CD4-positive, CD25-positive, alpha-beta regulatory T cell (primary cell): ENCODE results near the gene MMP25. TPM values are rescaled to one million over a fixed set of nuclear protein-coding genes. Genes with fewer than 3 reads are reported as not detected.

Source experiments
- ATAC-seq, 2 donors: fragments of 150-1000 bp; cut with Tn5 transposase; one replicate each; pipeline ENCODE4 v1.10.0; 2021; ENCODE audit warnings: low read depth in 2 of 2, moderate number of reproducible peaks in 2 of 2, moderate library complexity in 1 of 2
- DNase-seq, 3 donors: peaks; one replicate each; pipeline versions ENCODE4 v3.0.0 to v3.0.0-alpha.2; 2012 to 2022; ENCODE audit warnings: mixed read lengths in 1 of 3
- H3K27ac ChIP-seq: one replicate; pipeline ENCODE4 v1.7.0; 2013; ENCODE audit warnings: mild to moderate bottlenecking, low read length; ENCODE audit not compliant: insufficient read depth, poor library complexity, severe bottlenecking
- H3K27me3 ChIP-seq: one replicate; pipeline ENCODE4 v1.7.0; 2013; ENCODE audit warnings: low read length; ENCODE audit not compliant: control insufficient read depth, insufficient read depth
- H3K36me3 ChIP-seq: one replicate; pipeline ENCODE4 v1.7.0; 2013; ENCODE audit warnings: mild to moderate bottlenecking, low read length, moderate library complexity; ENCODE audit not compliant: control insufficient read depth, insufficient read depth
- H3K4me1 ChIP-seq: 2 replicates; pipeline ENCODE4 v1.7.0; 2013; ENCODE audit warnings: mild to moderate bottlenecking, low read length; ENCODE audit not compliant: insufficient read depth, control insufficient read depth, poor library complexity, severe bottlenecking
- H3K4me3 ChIP-seq: one replicate; pipeline ENCODE4 v1.7.0; 2013; ENCODE audit warnings: low read depth, mild to moderate bottlenecking, low read length, moderate library complexity
- H3K9me3 ChIP-seq, 2 experiments: 1 replicate in 1 of 2; 2 replicates in 1 of 2; pipeline ENCODE4 v1.7.0; 2013; ENCODE audit warnings: low read length in 2 of 2, mild to moderate bottlenecking in 1 of 2, moderate library complexity in 1 of 2; ENCODE audit not compliant: control insufficient read depth in 2 of 2
- H3K27ac Mint-ChIP-seq, 3 donors: one replicate each; pipeline ENCODE4 v1.8.0; 2020 to 2022; ENCODE audit warnings: mild to moderate bottlenecking in 3 of 3, mixed read lengths in 3 of 3, moderate library complexity in 2 of 3
- H3K27me3 Mint-ChIP-seq: one replicate; pipeline ENCODE4 v1.8.0; 2022; ENCODE audit warnings: mild to moderate bottlenecking, mixed read lengths
- H3K36me3 Mint-ChIP-seq: one replicate; pipeline ENCODE4 v1.8.0; 2020; ENCODE audit warnings: mixed read lengths
- H3K4me1 Mint-ChIP-seq, 4 donors: one replicate each; pipeline ENCODE4 v1.8.0; 2020 to 2022; ENCODE audit warnings: mixed read lengths in 4 of 4, mild to moderate bottlenecking in 1 of 4
- H3K4me3 Mint-ChIP-seq, 4 donors: one replicate each; pipeline ENCODE4 v1.8.0; 2020 to 2022; ENCODE audit warnings: mild to moderate bottlenecking in 4 of 4, mixed read lengths in 4 of 4, moderate library complexity in 3 of 4
- H3K9me3 Mint-ChIP-seq, 7 donors: one replicate each; pipeline ENCODE4 v1.8.0; 2020 to 2022; ENCODE audit warnings: mixed read lengths in 7 of 7, mild to moderate bottlenecking in 3 of 7, moderate library complexity in 2 of 7
- polyA plus RNA-seq, 4 donors: library from polyadenylated mRNA; unstranded; fragments of 300-500 nt; fragmentation: Illumina TruSeq; gene quantifications; one replicate each; pipeline ENCODE4 v1.2.3, GENCODE V29; 2021
- total RNA-seq: library from RNA; stranded (reverse); gene quantifications from one replicate; pipeline ENCODE4 v1.2.3, GENCODE V29; 2022

The MMP25 gene
- total and polyA plus RNA-seq, 5 donors from 2014 or later, result 0.16 to 1.6 (median 0.65) TPM; not detected in 1

DNA sequence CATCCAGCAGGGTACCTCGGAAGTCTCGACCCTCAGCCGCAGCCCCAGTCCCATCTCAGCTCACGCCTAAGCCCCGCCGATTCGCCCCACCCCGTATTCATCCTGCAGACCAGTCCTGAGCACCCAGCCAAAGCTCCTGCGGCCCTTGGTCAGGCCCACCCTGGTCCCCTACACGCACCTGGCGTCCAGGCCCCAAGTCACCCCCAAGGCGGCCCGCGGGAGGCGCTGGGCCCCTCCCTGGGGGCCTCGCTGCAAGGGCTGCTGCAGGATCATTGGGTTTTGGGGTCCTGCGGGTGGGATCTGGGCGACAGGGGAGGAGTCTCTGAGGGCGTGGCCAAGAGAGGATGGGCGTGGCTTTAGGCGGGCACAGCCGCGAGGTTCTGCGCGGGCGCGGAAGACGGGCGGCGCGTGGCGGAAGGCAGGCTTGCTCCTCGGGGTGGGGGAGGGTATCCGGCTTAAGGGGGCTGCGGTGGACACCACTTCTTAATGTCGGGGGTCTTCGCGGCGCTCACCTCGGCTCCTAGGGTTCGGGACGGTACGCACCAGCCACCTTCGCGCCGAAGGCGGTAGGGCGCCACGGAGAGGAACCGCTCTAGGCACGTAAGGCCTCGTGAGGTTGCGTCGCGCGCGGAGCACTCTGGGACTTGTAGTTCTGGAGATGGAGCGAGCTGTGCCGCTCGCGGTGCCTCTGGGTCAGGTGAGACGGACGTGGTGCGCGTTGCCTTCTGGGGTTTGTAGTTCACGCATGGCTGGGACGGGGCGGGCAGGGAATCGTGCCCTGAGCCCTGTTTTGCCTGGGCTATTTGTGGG is 22.5 kb upstream of the MMP25 start, which contains the start of the genes HCFC1R1 and THOC6:
Gene HCFC1R1 (minus strand): TSS at position 274 of the 810 bp plus-strand sequence. CDS start 1 bp downstream, at position 273.
Gene THOC6 (plus strand): TSS at position 367 of the 810 bp plus-strand sequence. CDS start 292 bp downstream, at position 659.
- DNase-seq (peak; percentile 93 to 99 (median 95)), ATAC-seq (peak; percentile 85 to 86)
- Histone ChIP-seq H3K27me3 (peaks cover under 1% of the 10 kb centered on the region), H3K9me3 (no peaks in the 10 kb centered on the region), H3K27ac (peak within 1 kb of the TSS; percentile 91), H3K4me1 (peaks cover 59% of the 10 kb centered on the region), H3K36me3 (peaks cover 11% of the 10 kb centered on the region), H3K4me3 (peak within 1 kb of the TSS; percentile 32)
- peak within 1 kb of the TSS; percentile 90 to 98 (median 94) for H3K4me3 Mint-ChIP-seq
- H3K4me1 Mint-ChIP-seq, result peaks cover 4 to 66% (median 30%) of the 10 kb centered on the region in 4 donors
- peak within 1 kb of the TSS; percentile 92 to 99 (median 96) for H3K27ac Mint-ChIP-seq
- no peaks in the 10 kb centered on the region for H3K9me3 Mint-ChIP-seq
- peaks cover 17% of the 10 kb centered on the region for H3K27me3 Mint-ChIP-seq
- peaks cover 4% of the 10 kb centered on the region for H3K36me3 Mint-ChIP-seq

DNA sequence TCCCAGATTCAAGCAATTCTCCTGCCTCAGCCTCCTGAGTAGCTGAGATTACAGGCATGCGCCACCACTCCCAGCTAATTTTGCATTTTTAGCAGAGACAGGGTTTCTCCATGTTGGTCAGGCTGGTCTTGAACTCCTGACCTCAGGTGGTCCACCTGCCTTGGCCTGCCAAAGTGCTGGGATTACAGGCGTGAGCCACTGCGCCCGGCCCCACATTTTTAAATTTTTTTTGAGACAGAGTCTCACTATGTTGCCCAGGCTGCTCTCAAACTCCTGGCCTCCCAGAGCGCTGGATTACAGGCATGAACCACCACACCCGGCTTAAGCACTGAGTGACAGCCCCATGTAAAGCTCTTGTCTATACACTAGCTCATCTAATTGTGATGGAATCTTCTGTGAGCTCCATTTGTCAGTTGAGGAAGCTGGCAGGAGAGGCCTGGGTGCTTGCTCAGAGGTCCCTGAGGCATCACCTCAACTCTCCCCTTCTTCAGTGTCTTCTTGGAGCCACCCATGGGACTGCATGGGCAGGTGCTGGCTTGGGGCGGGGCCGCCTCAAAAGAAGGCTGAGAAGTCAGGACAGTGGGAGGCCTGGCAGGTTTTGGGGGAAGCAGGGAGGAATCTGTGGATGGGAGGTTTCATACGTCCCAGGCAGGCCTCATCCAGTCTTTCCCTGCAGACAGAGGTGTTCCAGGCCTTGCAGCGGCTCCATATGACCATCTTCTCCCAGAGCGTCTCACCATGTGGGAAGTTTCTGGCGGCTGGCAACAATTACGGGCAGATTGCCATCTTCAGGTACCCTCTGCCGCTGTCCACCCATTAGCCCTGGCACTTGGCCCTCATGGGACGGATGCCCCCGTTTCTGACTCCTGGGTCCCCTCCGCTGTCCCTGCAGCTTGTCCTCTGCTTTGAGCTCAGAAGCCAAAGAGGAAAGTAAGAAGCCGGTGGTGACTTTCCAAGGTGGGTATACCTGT is 21.0 kb upstream of the MMP25 start:
- Histone ChIP-seq H3K4me3 (no peak overlapping the region), H3K9me3 (no peaks in the 10 kb centered on the region), H3K4me1 (peaks cover 66% of the 10 kb centered on the region), H3K27me3 (peaks cover 3% of the 10 kb centered on the region), H3K27ac (no peak overlapping the region), H3K36me3 (peaks cover 11% of the 10 kb centered on the region)
- no peak for ATAC-seq
- H3K27ac Mint-ChIP-seq, result no peak overlapping the region
- H3K4me1 Mint-ChIP-seq, result peaks cover 4 to 69% (median 33%) of the 10 kb centered on the region in 4 donors
- H3K4me3 Mint-ChIP-seq, result peak overlapping the region in 2 of 4 donors; percentile 38 to 41
- H3K36me3 Mint-ChIP-seq, result peaks cover 4% of the 10 kb centered on the region
- H3K27me3 Mint-ChIP-seq, result peaks cover 28% of the 10 kb centered on the region
- no peak for DNase-seq
- peaks cover 0 to 2% (median 0%) of the 10 kb centered on the region in 7 donors for H3K9me3 Mint-ChIP-seq

DNA sequence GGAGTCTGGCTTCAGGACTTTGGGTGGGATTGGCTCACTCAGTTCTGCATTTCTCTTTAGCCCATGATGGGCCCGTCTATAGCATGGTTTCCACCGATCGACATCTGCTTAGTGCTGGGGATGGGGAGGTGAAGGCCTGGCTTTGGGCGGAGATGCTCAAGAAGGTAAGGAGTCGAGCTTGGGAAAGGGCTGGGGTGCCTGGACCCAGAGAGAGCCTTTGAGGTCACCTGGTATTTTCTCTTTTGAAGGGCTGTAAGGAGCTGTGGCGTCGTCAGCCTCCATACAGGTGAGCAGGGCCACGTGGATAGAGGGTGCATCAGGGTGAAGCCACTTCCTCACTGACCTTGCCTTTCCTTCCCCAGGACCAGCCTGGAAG is 20.4 kb upstream of the MMP25 start:
- Histone ChIP-seq H3K9me3 (no peaks in the 10 kb centered on the region), H3K4me1 (peaks cover 59% of the 10 kb centered on the region), H3K27ac (no peak overlapping the region), H3K4me3 (no peak overlapping the region), H3K36me3 (peaks cover 11% of the 10 kb centered on the region), H3K27me3 (peaks cover 3% of the 10 kb centered on the region)
- Mint-ChIP-seq H3K4me3 (peak overlapping the region in 1 of 4 donors; percentile 49), H3K36me3 (peaks cover 4% of the 10 kb centered on the region), H3K27ac (no peak overlapping the region), H3K9me3 (peaks cover 0 to 2% (median 0%) of the 10 kb centered on the region in 7 donors), H3K4me1 (peaks cover 4 to 65% (median 33%) of the 10 kb centered on the region in 4 donors), H3K27me3 (peaks cover 28% of the 10 kb centered on the region)
- ATAC-seq, result no peak
- DNase-seq, result no peak

DNA sequence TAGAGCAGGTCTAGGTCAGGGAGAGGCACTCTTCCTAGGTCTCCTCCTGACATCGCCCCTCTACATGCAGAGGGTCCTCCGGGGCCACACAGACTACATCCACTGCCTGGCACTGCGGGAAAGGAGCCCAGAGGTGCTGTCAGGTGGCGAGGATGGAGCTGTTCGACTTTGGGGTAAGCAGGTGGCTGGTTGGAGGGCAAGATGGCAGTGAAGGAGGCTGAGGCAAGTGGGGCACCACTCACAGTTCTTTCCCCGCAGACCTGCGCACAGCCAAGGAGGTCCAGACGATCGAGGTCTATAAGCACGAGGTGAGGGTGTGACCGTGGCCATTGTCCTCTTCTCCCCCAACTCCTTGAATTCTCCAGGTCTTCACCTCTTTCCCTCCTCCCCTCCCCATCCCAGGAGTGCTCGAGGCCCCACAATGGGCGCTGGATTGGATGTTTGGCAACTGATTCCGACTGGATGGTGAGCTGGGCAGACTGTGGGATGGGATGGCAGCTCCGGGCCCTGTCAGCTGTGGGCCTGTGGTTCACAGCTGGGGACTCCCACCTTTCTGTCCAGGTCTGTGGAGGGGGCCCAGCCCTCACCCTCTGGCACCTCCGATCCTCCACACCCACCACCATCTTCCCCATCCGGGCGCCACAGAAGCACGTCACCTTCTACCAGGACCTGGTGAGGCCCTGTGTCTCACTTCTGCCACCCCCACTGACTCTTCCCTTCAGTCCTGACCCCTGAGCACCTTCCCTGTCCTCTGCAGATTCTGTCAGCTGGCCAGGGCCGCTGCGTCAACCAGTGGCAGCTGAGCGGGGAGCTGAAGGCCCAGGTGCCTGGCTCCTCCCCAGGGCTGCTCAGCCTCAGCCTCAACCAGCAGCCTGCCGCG is 19.5 kb upstream of the MMP25 start:
- DNase-seq (no peak), ATAC-seq (no peak)
- Histone ChIP-seq H3K27ac (no peak overlapping the region), H3K4me1 (peaks cover 51% of the 10 kb centered on the region), H3K4me3 (no peak overlapping the region), H3K9me3 (no peaks in the 10 kb centered on the region), H3K36me3 (peaks cover 11% of the 10 kb centered on the region), H3K27me3 (peaks cover 3% of the 10 kb centered on the region)
- peaks cover 35% of the 10 kb centered on the region for H3K27me3 Mint-ChIP-seq
- peaks cover 0 to 2% (median 0%) of the 10 kb centered on the region in 7 donors for H3K9me3 Mint-ChIP-seq
- no peak overlapping the region for H3K27ac Mint-ChIP-seq
- H3K4me1 Mint-ChIP-seq, result peaks cover 4 to 61% (median 29%) of the 10 kb centered on the region in 4 donors
- peaks cover 4% of the 10 kb centered on the region for H3K36me3 Mint-ChIP-seq
- peak overlapping the region in 1 of 4 donors; percentile 49 for H3K4me3 Mint-ChIP-seq

DNA sequence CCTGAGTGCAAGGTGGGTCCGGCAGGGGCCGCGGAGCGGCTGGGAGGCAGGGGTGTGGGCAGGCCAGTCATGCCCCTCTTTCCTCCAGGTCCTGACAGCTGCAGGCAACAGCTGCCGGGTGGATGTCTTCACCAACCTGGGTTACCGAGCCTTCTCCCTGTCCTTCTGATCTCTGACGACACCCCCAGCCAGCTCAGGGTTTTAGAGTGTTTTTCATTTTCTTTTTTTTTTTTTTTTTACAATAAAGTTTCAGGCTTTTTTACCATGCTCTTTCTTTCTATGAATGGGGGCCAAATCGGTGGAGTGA is 18.9 kb upstream of the MMP25 start:
- Mint-ChIP-seq H3K9me3 (peaks cover 0 to 2% (median 0%) of the 10 kb centered on the region in 7 donors), H3K4me3 (peak overlapping the region in 1 of 4 donors; percentile 27), H3K4me1 (peaks cover 4 to 55% (median 25%) of the 10 kb centered on the region in 4 donors), H3K36me3 (peaks cover 4% of the 10 kb centered on the region), H3K27ac (peak overlapping the region in 1 of 3 donors; percentile 43), H3K27me3 (peaks cover 37% of the 10 kb centered on the region)
- H3K27me3 ChIP-seq, result peaks cover 7% of the 10 kb centered on the region
- ATAC-seq, result no peak
- no peak for DNase-seq
- peaks cover 11% of the 10 kb centered on the region for H3K36me3 ChIP-seq
- peaks cover 45% of the 10 kb centered on the region for H3K4me1 ChIP-seq
- no peaks in the 10 kb centered on the region for H3K9me3 ChIP-seq
- H3K4me3 ChIP-seq, result no peak overlapping the region
- H3K27ac ChIP-seq, result no peak overlapping the region

DNA sequence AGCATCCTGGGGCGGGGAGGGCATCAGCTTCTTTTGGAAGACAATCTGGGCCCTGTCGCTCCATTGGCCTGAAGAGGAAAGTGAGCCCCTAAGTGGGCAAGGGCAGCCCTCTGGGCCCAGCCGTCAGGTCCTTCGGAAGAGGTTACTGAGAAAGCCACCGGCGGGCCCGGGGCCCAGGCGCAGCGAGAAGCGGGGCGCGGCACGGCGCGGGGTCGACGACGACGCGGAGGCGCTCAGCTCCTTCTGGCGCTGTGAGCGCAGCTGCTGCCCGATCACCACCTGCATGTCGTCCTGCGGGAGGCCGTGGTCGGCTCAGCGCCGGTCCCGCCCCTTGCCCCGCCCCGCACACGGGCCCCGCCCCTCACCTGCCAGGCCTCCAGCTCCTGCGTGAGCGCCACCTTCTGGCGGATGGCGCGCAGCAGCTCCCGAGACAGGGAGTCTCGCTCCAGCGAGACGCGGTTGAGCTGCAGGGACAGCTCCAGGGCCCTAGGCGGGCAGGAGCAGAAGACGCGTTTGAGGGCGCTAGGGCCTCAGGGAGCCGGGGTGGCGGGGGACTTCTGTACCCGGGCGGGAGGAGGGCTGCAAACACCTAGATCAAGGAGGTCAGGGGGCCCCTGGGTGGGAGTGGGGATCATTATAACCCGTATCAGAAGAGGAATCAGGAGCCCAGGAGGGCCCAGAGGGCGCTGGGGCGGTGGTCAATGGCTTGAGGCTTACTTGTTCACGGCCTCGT is 18.2 kb upstream of the MMP25 start:
- ATAC-seq (peak; percentile 40), DNase-seq (peak; percentile 79 to 88 (median 84))
- Mint-ChIP-seq H3K9me3 (peaks cover 0 to 3% (median 0%) of the 10 kb centered on the region in 7 donors), H3K4me3 (peak overlapping the region in 1 of 4 donors; percentile 41), H3K4me1 (peaks cover 4 to 48% (median 20%) of the 10 kb centered on the region in 4 donors), H3K27ac (no peak overlapping the region), H3K27me3 (peaks cover 44% of the 10 kb centered on the region), H3K36me3 (peaks cover 4% of the 10 kb centered on the region)
- peaks cover 9% of the 10 kb centered on the region for H3K27me3 ChIP-seq
- H3K9me3 ChIP-seq, result no peaks in the 10 kb centered on the region
- no peak overlapping the region for H3K4me3 ChIP-seq
- H3K27ac ChIP-seq, result no peak overlapping the region
- H3K36me3 ChIP-seq, result peaks cover 11% of the 10 kb centered on the region
- H3K4me1 ChIP-seq, result peaks cover 38% of the 10 kb centered on the region
